K562 (cell line): ENCODE measurements around the gene HOXC11. TPM values are rescaled to one million over a fixed set of nuclear protein-coding genes. Genes with fewer than 3 reads are reported as not detected.

Experiments used
- AFF1 ChIP-seq, 2 experiments: fragments of 450-650 bp; IDR thresholded peaks; 2 replicates each; pipeline ENCODE4 v1.6.1; 2018; ENCODE audit warnings: mild to moderate bottlenecking in 2 of 2, low read depth in 1 of 2; ENCODE audit not compliant: partially characterized antibody in 2 of 2
- ATF6 ChIP-seq: sonication (generic); formaldehyde crosslinking; IDR thresholded peaks from 2 replicates; pipeline ENCODE4 v1.4.0; 2020; ENCODE audit warnings: mild to moderate bottlenecking, missing genetic modification reagents
- CGGBP1 ChIP-seq: fragments of 250-450 bp; sonication (Bioruptor Pico); IDR thresholded peaks from 2 replicates; pipeline ENCODE4 v1.9.0; 2021; ENCODE audit warnings: mild to moderate bottlenecking
- CHCHD3 ChIP-seq: fragments of 250-450 bp; sonication (Bioruptor Pico); IDR thresholded peaks from 2 replicates; pipeline ENCODE4 v2.1.2; 2022; ENCODE audit warnings: mild to moderate bottlenecking
- FOSL1 ChIP-seq: fragments of 200-800 bp; sonication (Bioruptor generic); conservative IDR thresholded peaks from 2 replicates; pipeline ENCODE4 v1.6.1; 2016; ENCODE audit warnings: missing genetic modification characterization, missing compliant biosample characterization
- FOXA3 ChIP-seq, 2 experiments: fragments of 450-650 bp in 1 of 2; sonication (generic) in 1 of 2; formaldehyde crosslinking; IDR thresholded peaks in 1 of 2; conservative IDR thresholded peaks in 1 of 2; 2 replicates each; pipeline versions ENCODE4 v1.4.0 to v1.8.0; 2020 to 2022; ENCODE audit warnings: mild to moderate bottlenecking in 2 of 2, missing genetic modification reagents in 1 of 2
- HDAC8 ChIP-seq: fragments of 450-650 bp; IDR thresholded peaks from 2 replicates; pipeline ENCODE4 v1.6.1; 2016; ENCODE audit warnings: mild to moderate bottlenecking, missing genetic modification characterization, moderate library complexity, missing compliant biosample characterization
- MTA1 ChIP-seq: fragments of 450-650 bp; IDR thresholded peaks from 2 replicates; pipeline ENCODE4 v1.6.1; 2017; ENCODE audit warnings: borderline replicate concordance
- NCOA6 ChIP-seq: fragments of 450-650 bp; IDR thresholded peaks from 2 replicates; pipeline ENCODE4 v1.6.1; 2017; ENCODE audit warnings: mild to moderate bottlenecking
- POLR2G ChIP-seq: fragments of 200-400 bp; formaldehyde crosslinking; IDR thresholded peaks from 2 replicates; pipeline ENCODE4 v1.6.1; 2017; ENCODE audit warnings: low read depth, mild to moderate bottlenecking, antibody characterized with exemption, low read length, moderate library complexity
- SOX6 ChIP-seq: fragments of 450-650 bp; IDR thresholded peaks from 2 replicates; pipeline ENCODE4 v1.6.1; 2014; ENCODE audit warnings: mild to moderate bottlenecking
- SUPT5H ChIP-seq: fragments of 450-650 bp; IDR thresholded peaks from 2 replicates; pipeline ENCODE4 v1.6.1; 2016
- THAP12 ChIP-seq: fragments of 250-450 bp; sonication (Bioruptor Pico); IDR thresholded peaks from 2 replicates; pipeline ENCODE4 v1.9.0; 2021; ENCODE audit warnings: mild to moderate bottlenecking, inconsistent platforms
- U2AF1 ChIP-seq: fragments of 200-400 bp; formaldehyde crosslinking; optimal IDR thresholded peaks from 2 replicates; pipeline ENCODE3; 2017; ENCODE audit warnings: mild to moderate bottlenecking, low read depth, low read length, moderate library complexity
- ZNF75A ChIP-seq: fragments of 450-650 bp; formaldehyde crosslinking; IDR thresholded peaks from 2 replicates; pipeline ENCODE4 v1.4.0; 2020; ENCODE audit warnings: mild to moderate bottlenecking
- polyA plus RNA-seq, 8 experiments: library from polyadenylated mRNA; depleted of rRNA in 4 of 8; stranded (reverse) in 5 of 8; unstranded in 3 of 8; fragments of >200 nt; fragmentation: Nextera tagmentation in 2 of 8; fragmentation: Illumina TruSeq in 1 of 8; extraction: Ambion mirVana in 2 of 8; extraction: Trizol in 1 of 8; gene quantifications; 2 replicates each; pipeline versions ENCODE4 v1.2.1 to v1.2.3, GENCODE V29; 2011 to 2014; ENCODE audit warnings: inconsistent platforms in 1 of 8, missing spikeins in 1 of 8
- total RNA-seq, 7 experiments: library from RNA; depleted of rRNA in 6 of 7; stranded (reverse); fragments of >200 nt in 6 of 7; fragmentation: Illumina TruSeq in 2 of 7; extraction: Trizol in 2 of 7; gene quantifications; 2 replicates each; pipeline versions ENCODE4 v1.2.1 to v1.2.3, GENCODE V29; 2011 to 2021; ENCODE audit warnings: low replicate concordance in 1 of 7
- TF ChIP-seq, protein P1 (sequence below), 2 experiments: IDR thresholded peaks; 2 replicates each; pipeline ENCODE4 v1.6.1; 2012; ENCODE audit warnings: improper control_type of control experiment in 2 of 2, low read depth in 2 of 2, low read length in 2 of 2, borderline replicate concordance in 1 of 2

HOXC11 gene
- total and polyA plus RNA-seq, 9 of the 15 experiments (the other 6 are each of a cell fraction or from before 2014, with no cell fraction given), result not detected

GRCh38 chr12:53994264-53995001, 21.5 kb downstream of the HOXC11 start (continued):
- TF ChIP-seq THAP12 (CRISPR knock-in tag) (0 out of 2 replicates have a peak, but pooled peaks have one; percentile 46), FOSL1 (no peak), ATF6 (CRISPR knock-in tag) (no peak), CGGBP1 (CRISPR knock-in tag) (peak; percentile 43; the same call in 1 of the 2 replicates), POLR2G (peak; percentile 46), CHCHD3 (CRISPR knock-in tag) (no peak), HDAC8 (tag) (no peak), FOXA3 (CRISPR knock-in tag; conservative IDR thresholded peaks at IDR 0.05 in 1 of 2, IDR thresholded peaks at IDR 0.05 in 1 of 2) (no peak), SOX6 (peak; percentile 68), ZNF75A (peak; percentile 57; the same call in 1 of the 2 replicates), AFF1 (IDR thresholded peaks at IDR 0.05; ENCODE audit: low read depth in 1 of 2, partially characterized antibody in 2 of 2) (peak in 1 of 2 experiments; percentile 70), U2AF1 (peak; percentile 21), MTA1 (peak; percentile 45), NCOA6 (no peak), SUPT5H (peak; percentile 17)
- TF ChIP-seq, protein P1, sequence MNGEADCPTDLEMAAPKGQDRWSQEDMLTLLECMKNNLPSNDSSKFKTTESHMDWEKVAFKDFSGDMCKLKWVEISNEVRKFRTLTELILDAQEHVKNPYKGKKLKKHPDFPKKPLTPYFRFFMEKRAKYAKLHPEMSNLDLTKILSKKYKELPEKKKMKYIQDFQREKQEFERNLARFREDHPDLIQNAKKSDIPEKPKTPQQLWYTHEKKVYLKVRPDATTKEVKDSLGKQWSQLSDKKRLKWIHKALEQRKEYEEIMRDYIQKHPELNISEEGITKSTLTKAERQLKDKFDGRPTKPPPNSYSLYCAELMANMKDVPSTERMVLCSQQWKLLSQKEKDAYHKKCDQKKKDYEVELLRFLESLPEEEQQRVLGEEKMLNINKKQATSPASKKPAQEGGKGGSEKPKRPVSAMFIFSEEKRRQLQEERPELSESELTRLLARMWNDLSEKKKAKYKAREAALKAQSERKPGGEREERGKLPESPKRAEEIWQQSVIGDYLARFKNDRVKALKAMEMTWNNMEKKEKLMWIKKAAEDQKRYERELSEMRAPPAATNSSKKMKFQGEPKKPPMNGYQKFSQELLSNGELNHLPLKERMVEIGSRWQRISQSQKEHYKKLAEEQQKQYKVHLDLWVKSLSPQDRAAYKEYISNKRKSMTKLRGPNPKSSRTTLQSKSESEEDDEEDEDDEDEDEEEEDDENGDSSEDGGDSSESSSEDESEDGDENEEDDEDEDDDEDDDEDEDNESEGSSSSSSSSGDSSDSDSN (IDR thresholded peaks at IDR 0.05; ENCODE audit: borderline replicate concordance in 1 of 2, low read depth in 2 of 2, low read length in 2 of 2), result peak in 1 of 2 experiments; percentile 51; a peak in 1 of 4 replicates
